Mononuclear cell (primary cell): Measurements from ENCODE around the gene NLRP8. TPM values are rescaled to one million over a fixed set of nuclear protein-coding genes. Genes with fewer than 3 reads are reported as not detected.
"Not testable (repeated sequence)": the region's sequence is repeated elsewhere in the genome, so short reads cannot be mapped to it uniquely, and the experiment has no call there.

Source experiments
- H3K27me3 ChIP-seq: 2 replicates; pipeline ENCODE4 v1.6.0; 2011; ENCODE audit warnings: low read length, control low read depth; ENCODE audit not compliant: insufficient read depth
- H3K4me1 ChIP-seq: 2 replicates; pipeline ENCODE4 v1.5.1; 2011; ENCODE audit warnings: mild to moderate bottlenecking, low read length, control low read depth; ENCODE audit not compliant: insufficient read depth
- H3K4me3 ChIP-seq: 2 replicates; pipeline ENCODE4 v1.5.1; 2011; ENCODE audit warnings: mild to moderate bottlenecking, low read length, moderate library complexity
- H3K9me3 ChIP-seq: 2 replicates; pipeline ENCODE4 v1.5.1; 2011; ENCODE audit warnings: low read depth, mild to moderate bottlenecking, control low read depth, low read length
- total RNA-seq: library from RNA; depleted of rRNA; stranded (reverse); fragments of >200 nt; gene quantifications from one replicate; pipeline ENCODE4 v1.2.3, GENCODE V29; 2012

NLRP8 gene
- total RNA-seq, 1 donor = not detected

DNA sequence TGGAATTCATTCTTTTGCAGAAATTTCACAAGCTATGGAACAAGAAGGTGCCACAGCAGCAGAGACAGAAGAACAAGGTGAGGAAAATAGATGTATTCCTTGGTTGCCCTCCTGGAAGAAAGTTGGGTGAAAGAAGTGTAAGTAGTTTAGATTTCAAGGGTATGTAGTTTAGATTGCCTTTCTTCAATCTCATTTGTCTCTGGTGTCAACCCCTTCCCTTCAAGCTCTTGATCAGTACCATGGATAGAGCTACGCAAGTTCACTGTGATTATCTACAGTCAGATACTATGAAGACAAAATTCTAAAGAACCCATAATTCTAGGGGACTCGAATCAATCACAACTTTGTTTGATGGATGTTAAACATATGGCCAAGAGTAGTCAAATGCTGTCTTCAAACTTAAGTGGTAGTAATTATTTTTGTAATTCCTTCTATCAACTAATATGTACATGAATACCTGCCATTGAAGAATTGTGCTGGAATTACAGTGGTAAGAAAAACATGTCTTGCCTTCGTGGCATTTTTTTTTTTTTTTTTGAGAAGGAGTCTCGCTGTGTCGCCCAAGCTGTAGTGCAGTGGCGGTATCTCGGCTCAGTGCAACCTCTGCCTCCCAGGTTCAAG is 72.8 kb downstream of the NLRP8 start:
- H3K4me3 ChIP-seq, H3K27me3 ChIP-seq, H3K9me3 ChIP-seq, H3K4me1 ChIP-seq: not testable (repeated sequence)

DNA sequence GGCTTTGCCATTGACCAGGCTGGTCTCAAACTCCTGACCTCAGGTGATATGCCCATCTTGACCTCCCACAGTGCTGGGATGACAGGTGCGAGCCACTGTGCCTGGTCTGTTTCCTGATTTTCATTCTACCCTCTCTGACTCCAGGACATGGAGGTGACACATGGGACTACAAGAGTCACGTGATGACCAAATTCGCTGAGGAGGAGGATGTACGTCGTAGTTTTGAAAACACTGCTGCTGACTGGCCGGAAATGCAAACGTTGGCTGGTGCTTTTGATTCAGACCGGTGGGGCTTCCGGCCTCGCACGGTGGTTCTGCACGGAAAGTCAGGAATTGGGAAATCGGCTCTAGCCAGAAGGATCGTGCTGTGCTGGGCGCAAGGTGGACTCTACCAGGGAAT is 79.1 kb downstream of the NLRP8 start:
- Histone ChIP-seq H3K4me1 (no peaks in the 10 kb centered on the region), H3K27me3 (no peaks in the 10 kb centered on the region), H3K4me3 (no peak overlapping the region), H3K9me3 (no peaks in the 10 kb centered on the region)

Other genes starting within 250 kb of the NLRP8 start
- not detected for gene NLRP9, start 209.4 kb upstream of the NLRP8 start, total RNA-seq
- not detected for gene RFPL4A, start 188.7 kb upstream of the NLRP8 start, total RNA-seq
- not detected for gene RFPL4AL1, start 178.7 kb upstream of the NLRP8 start, total RNA-seq
- gene NLRP11, start 115.8 kb upstream of the NLRP8 start, total RNA-seq = under 0.01 TPM
- gene NLRP4, start 111.3 kb upstream of the NLRP8 start, total RNA-seq = not detected
- gene NLRP13, start 15.5 kb upstream of the NLRP8 start, total RNA-seq = under 0.01 TPM
- gene NLRP5, start 38.9 kb downstream of the NLRP8 start, total RNA-seq = not detected
- 25.0 TPM for gene ZNF787, start 173.5 kb downstream of the NLRP8 start, total RNA-seq
- 4.1 TPM for gene ZNF444, start 193.5 kb downstream of the NLRP8 start, total RNA-seq
- gene GALP, start 228.2 kb downstream of the NLRP8 start, total RNA-seq = not detected
- not detected for gene ZSCAN5B, start 250.0 kb downstream of the NLRP8 start, total RNA-seq